Erythroblast (primary cell): Measurements from ENCODE around the gene LRRC3.

Experiments used
- GATA1 ChIP-seq: IDR thresholded peaks from 2 replicates; pipeline ENCODE4 v1.6.1; 2011; ENCODE audit warnings: low read depth, mild to moderate bottlenecking, control low read depth, low read length, moderate library complexity
- POLR2A ChIP-seq: IDR thresholded peaks from 2 replicates; pipeline ENCODE4 v1.6.1; 2011; ENCODE audit warnings: mild to moderate bottlenecking, low read length

GRCh38 chr21:44439211-44439600, 16.1 kb upstream of the LRRC3 start:
- TF ChIP-seq POLR2A, result no peak
- no peak for TF ChIP-seq GATA1
